ENCODE results near the gene TJP1.

GRCh38 chr15:29800491-29801366 lies 21.5 kb downstream of the TJP1 start:
- TF ChIP-seq, protein P1, sequence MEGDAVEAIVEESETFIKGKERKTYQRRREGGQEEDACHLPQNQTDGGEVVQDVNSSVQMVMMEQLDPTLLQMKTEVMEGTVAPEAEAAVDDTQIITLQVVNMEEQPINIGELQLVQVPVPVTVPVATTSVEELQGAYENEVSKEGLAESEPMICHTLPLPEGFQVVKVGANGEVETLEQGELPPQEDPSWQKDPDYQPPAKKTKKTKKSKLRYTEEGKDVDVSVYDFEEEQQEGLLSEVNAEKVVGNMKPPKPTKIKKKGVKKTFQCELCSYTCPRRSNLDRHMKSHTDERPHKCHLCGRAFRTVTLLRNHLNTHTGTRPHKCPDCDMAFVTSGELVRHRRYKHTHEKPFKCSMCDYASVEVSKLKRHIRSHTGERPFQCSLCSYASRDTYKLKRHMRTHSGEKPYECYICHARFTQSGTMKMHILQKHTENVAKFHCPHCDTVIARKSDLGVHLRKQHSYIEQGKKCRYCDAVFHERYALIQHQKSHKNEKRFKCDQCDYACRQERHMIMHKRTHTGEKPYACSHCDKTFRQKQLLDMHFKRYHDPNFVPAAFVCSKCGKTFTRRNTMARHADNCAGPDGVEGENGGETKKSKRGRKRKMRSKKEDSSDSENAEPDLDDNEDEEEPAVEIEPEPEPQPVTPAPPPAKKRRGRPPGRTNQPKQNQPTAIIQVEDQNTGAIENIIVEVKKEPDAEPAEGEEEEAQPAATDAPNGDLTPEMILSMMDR (IDR thresholded peaks at IDR 0.05): no peak
- TF ChIP-seq POLR2A (IDR thresholded peaks at IDR 0.05) (no peak), EP300 (IDR thresholded peaks at IDR 0.05) (no peak), POLR2AphosphoS5 (IDR thresholded peaks at IDR 0.05) (no peak)

All from gastroesophageal sphincter (tissue), 3 donors.